ENCODE results near the gene NCCRP1. TPM values are rescaled to one million over a fixed set of nuclear protein-coding genes. Genes with fewer than 3 reads are reported as not detected.

Gene NCCRP1
- total and polyA plus RNA-seq, 10 of the 15 experiments (the other 5 are each of a cell fraction or from before 2014, with no cell fraction given), result not detected

DNA sequence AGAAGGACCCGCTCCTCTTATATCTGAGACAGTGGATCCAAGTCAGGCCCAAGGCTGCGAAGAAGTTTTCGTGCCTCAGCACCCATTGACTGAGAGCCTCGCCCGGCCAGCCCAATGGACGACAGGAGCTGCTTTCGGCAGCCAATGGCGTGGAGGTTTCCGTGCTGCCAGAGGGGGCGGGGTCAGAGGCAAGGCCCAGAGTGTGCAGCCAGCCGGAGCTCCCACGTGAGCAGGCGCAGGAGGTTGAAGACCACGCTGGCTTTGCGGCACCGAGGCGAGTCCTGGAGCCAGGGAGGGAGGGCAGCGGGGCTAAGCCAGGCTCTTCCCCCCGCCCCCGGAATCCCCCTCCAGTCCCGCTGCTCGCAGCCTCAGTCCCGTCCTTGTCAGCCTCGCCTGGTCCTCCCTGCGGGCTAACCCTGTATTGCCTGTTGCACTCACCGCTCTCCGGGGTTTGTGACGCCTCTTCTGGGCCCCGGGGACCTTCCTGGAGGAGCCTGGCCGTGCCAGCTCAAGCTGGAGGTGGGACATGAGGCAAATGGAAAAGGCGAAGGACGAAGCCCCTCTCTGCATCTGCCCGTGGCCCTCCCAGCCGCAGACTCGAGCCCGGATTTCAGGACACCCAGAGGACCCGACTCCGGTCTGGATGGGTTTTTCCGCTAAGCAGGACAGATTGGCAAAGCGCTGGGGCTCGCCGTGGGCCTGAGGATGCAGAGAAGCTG, 50.3 kb downstream of the NCCRP1 start:
- WGBS (ENCODE audit: insufficient coverage, insufficient replicate concordance, low lambda C conversion rate, missing lambda C conversion rate), result 47% methylated on average over 34 of the region's 42 CpGs
- Histone ChIP-seq H3K9me3 (replicated peaks; ENCODE audit: control insufficient read depth, insufficient read depth, low read length) (no peaks in the 10 kb centered on the region), H3K36me3 (ENCODE audit: control insufficient read depth in 2 of 2, insufficient read depth in 2 of 2, low read length in 1 of 2) (no peaks in the 10 kb centered on the region), H4K20me1 (ENCODE audit: control insufficient read depth, insufficient read depth) (no peaks in the 10 kb centered on the region), H3K27ac (ENCODE audit: control insufficient read depth, insufficient read depth) (no peak overlapping the region), H3K4me1 (ENCODE audit: control insufficient read depth, insufficient read depth, low read length) (no peaks in the 10 kb centered on the region), H3K4me2 (ENCODE audit: control insufficient read depth, insufficient read depth) (no peak overlapping the region), H3K9ac (ENCODE audit: control insufficient read depth, insufficient read depth, low read length) (no peak overlapping the region), H2AFZ (ENCODE audit: control insufficient read depth, low read depth, low read length) (no peak overlapping the region), H3K27me3 (replicated peaks in 1 of 2; ENCODE audit: control insufficient read depth in 2 of 2, insufficient read depth in 2 of 2, low read length in 1 of 2) (peaks cover 0 to 2% of the 10 kb centered on the region in 2 experiments; a peak in 1 of 4 replicates), H3K79me2 (ENCODE audit: control insufficient read depth, insufficient read depth, low read length) (no peaks in the 10 kb centered on the region), H3K4me3 (no peak overlapping the region)
- POLR2A ChIA-PET, result interaction anchor here (0.6 kb wide), 1 partner anchor 1407 kb away, joined by 5 read pairs; no protein-coding TSS in a partner anchor
- TF ChIP-seq ZNF207 (IDR thresholded peaks at IDR 0.05; ENCODE audit: borderline replicate concordance) (no peak), RCOR1 (conservative IDR thresholded peaks at IDR 0.05; ENCODE audit: low read depth, low read length) (no peak), CBFB (IDR thresholded peaks at IDR 0.05; ENCODE audit: low read depth) (no peak), BRCA1 (IDR thresholded peaks at IDR 0.05; ENCODE audit: low read depth, low read length) (no peak), SREBF2 (IDR thresholded peaks at IDR 0.05; ENCODE audit: low read length) (no peak), PAX5 (IDR thresholded peaks at IDR 0.05; ENCODE audit: borderline replicate concordance, low read depth, low read length) (no peak), TCF3 (IDR thresholded peaks at IDR 0.05; ENCODE audit: borderline replicate concordance, insufficient read depth, low read depth, low read length) (no peak), ASH2L (IDR thresholded peaks at IDR 0.05; ENCODE audit: borderline replicate concordance, low read depth) (no peak), DPF2 (IDR thresholded peaks at IDR 0.05) (no peak), IKZF1 (conservative IDR thresholded peaks at IDR 0.05) (no peak)
- TF ChIP-seq, protein P1, sequence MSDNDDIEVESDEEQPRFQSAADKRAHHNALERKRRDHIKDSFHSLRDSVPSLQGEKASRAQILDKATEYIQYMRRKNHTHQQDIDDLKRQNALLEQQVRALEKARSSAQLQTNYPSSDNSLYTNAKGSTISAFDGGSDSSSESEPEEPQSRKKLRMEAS (IDR thresholded peaks at IDR 0.05; ENCODE audit: low read depth, low read length), result no peak
- in situ Hi-C loops (cut with MboI), result no loop called here
- no TSS peak for BruUV-seq (replicated peaks)
- intact Hi-C loops (cut with micrococcal nuclease; ENCODE audit: unreplicated experiment), result no loop called here
- RAD21 ChIA-PET (ENCODE audit: unreplicated experiment), result no interaction called here
- SMC1A ChIA-PET (ENCODE audit: uncharacterized antibody, unreplicated experiment), result no interaction called here
- CTCF ChIA-PET, result no interaction called here
- FAIRE-seq (no peak), DNase-seq (ENCODE audit: low read depth, low spot score) (no peak), ATAC-seq (peak; percentile 60)

All from GM12878 (cell line).